ENCODE data around the gene SUPT3H.
A peak's percentile ranks its signal among the peaks of the same experiment; 100 is the strongest.
"Not testable (repeated sequence)": the region's sequence is repeated elsewhere in the genome, so short reads cannot be mapped to it uniquely, and the experiment has no call there.

SUPT3H gene

DNA sequence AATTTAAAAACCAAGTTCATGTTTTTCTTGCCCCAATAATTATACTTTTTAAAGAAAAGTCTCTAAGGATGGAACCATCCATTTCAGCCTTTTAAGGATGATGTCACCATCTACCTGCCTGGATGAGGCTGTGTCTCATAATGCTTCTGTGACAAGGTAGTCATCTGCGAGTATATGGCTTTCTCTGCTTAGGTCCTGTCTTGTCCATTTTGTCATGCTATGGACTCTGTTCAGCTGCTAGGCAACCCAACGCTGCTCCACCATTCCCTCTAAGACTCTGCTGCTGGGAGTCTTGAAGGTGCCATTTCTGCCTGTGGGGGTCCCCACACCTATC lies 509.4 kb downstream of the SUPT3H start:
- Mint-ChIP-seq H3K9me3 (peaks cover 30% of the 10 kb centered on the region), H3K27ac (no peak overlapping the region), H3K27me3 (no peaks in the 10 kb centered on the region), H3K36me3 (ENCODE audit: low read depth) (peaks cover 25% of the 10 kb centered on the region), H3K4me1 (peaks cover 26% of the 10 kb centered on the region), H3K4me3 (no peak overlapping the region)
- peak; percentile 25 for ATAC-seq
- no peak for DNase-seq

GRCh38 chr6:44867571-44868334 lies 510.0 kb downstream of the SUPT3H start:
- ATAC-seq (no peak), DNase-seq (no peak)
- peaks cover 28% of the 10 kb centered on the region for H3K36me3 Mint-ChIP-seq (ENCODE audit: low read depth)
- peaks cover 26% of the 10 kb centered on the region for H3K4me1 Mint-ChIP-seq
- no peaks in the 10 kb centered on the region for H3K27me3 Mint-ChIP-seq
- H3K4me3 Mint-ChIP-seq, result no peak overlapping the region
- peak overlapping the region; percentile 24 for H3K27ac Mint-ChIP-seq
- peaks cover 32% of the 10 kb centered on the region for H3K9me3 Mint-ChIP-seq

GRCh38 chr6:44865184-44865583 lies 512.5 kb downstream of the SUPT3H start:
- Mint-ChIP-seq H3K4me1 (peaks cover 26% of the 10 kb centered on the region), H3K9me3 (peaks cover 32% of the 10 kb centered on the region), H3K36me3 (ENCODE audit: low read depth) (peaks cover 32% of the 10 kb centered on the region)
- not testable (repeated sequence) for DNase-seq, H3K27ac Mint-ChIP-seq, H3K4me3 Mint-ChIP-seq, H3K27me3 Mint-ChIP-seq, ATAC-seq

DNA sequence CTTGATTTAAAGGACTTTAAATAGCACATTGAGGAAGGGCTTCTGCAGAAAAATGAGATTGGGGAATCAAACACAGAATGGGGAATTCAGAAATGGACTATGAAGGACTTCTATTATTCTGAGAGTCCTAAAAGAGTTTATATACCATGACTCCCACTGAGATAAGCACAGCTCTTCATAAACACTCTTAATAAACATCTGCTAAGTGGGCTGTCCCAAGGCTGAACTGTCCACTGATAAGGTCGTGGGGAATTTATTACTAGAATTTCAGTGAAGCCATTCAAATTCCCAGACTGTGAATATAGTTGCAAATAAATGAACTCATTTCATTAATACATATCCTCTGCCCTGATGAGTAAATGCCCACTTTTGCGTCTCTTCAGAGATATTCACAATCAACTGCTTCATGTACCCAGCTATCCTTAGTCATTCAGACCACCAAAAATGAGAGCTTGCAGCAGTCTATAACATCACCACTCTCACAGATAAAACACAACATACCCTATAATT lies 517.8 kb downstream of the SUPT3H start:
- DNase-seq (no peak), ATAC-seq (no peak)
- Mint-ChIP-seq H3K27me3 (no peaks in the 10 kb centered on the region), H3K27ac (no peak overlapping the region), H3K4me3 (no peak overlapping the region), H3K4me1 (peaks cover 27% of the 10 kb centered on the region), H3K9me3 (peaks cover 15% of the 10 kb centered on the region), H3K36me3 (ENCODE audit: low read depth) (peaks cover 19% of the 10 kb centered on the region)

- H3K27ac Mint-ChIP-seq, result no peak overlapping the region
- H3K9me3 Mint-ChIP-seq, result peaks cover 9% of the 10 kb centered on the region
- ATAC-seq (no peak), DNase-seq (no peak)
- H3K4me3 Mint-ChIP-seq, result no peak overlapping the region
- H3K27me3 Mint-ChIP-seq, result no peaks in the 10 kb centered on the region
- H3K4me1 Mint-ChIP-seq, result peaks cover 31% of the 10 kb centered on the region
- H3K36me3 Mint-ChIP-seq (ENCODE audit: low read depth), result peaks cover 14% of the 10 kb centered on the region
These were observed 518.7 kb downstream of the SUPT3H start for GRCh38 chr6:44858998-44859397.

DNA sequence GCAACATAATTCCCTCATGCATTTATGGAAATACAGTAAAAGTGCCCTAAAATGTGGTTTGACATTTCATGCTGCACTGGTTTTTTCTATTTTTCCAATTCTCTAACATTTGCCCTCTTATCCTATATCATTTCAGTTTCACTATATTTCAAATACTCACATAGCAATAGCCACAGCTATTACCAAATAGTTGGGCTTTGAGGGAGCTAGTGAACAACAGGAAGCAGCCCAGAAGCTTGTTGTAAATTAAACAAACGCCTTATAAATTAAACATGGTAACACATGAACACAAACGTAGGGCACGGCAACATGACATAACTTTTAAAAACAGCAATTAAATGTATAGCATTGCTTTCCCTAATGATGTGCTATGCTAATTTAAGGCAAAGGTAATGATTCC lies 521.3 kb downstream of the SUPT3H start:
- Mint-ChIP-seq H3K4me1 (peaks cover 31% of the 10 kb centered on the region), H3K36me3 (ENCODE audit: low read depth) (no peaks in the 10 kb centered on the region), H3K9me3 (no peaks in the 10 kb centered on the region), H3K27me3 (no peaks in the 10 kb centered on the region), H3K4me3 (no peak overlapping the region), H3K27ac (no peak overlapping the region)
- ATAC-seq (no peak), DNase-seq (no peak)

DNA sequence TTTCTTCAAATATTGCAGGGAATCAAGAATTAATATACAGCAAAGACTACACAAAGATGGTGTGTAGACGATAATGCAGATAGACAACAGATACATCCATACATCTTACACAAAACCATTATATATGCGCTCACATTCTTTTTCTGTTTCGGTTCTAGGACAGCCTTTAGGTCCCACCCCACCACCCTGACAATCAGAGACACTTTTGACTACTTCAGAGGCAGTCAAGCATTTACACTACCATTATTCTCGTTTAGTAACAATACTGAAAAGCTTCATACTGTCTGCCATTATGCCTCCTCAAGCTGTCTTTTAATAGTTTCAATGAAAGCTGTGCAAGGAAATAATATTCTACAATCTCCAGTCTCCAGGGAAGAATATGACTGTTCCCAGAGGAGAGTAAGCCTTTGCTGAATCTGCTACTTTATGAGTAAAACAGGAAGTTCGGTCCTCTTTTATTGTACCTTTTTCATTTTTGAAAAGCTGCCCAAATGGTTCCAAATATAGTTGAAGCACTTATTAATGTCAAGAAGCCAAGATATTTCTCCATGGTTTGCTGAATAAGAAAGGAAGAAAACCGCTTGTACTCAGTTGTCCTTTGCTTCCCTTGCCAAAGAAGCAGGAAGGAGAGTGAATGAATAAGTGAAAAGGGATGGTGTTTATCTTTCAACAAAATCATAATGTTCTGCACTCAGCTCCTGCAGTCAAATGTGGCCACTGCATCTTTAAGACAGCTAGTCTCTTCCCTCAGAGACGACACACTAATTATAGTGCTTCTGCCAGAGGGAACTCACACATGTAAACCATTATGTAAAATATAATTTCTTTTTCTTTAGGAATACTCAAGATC lies 521.9 kb downstream of the SUPT3H start:
- Mint-ChIP-seq H3K27ac (no peak overlapping the region), H3K36me3 (ENCODE audit: low read depth) (no peaks in the 10 kb centered on the region), H3K4me1 (peaks cover 31% of the 10 kb centered on the region), H3K27me3 (no peaks in the 10 kb centered on the region), H3K4me3 (no peak overlapping the region), H3K9me3 (no peaks in the 10 kb centered on the region)
- DNase-seq (no peak), ATAC-seq (no peak)

- DNase-seq (no peak), ATAC-seq (no peak)
- no peak overlapping the region for H3K4me3 Mint-ChIP-seq
- no peaks in the 10 kb centered on the region for H3K27me3 Mint-ChIP-seq
- H3K4me1 Mint-ChIP-seq, result peaks cover 33% of the 10 kb centered on the region
- H3K27ac Mint-ChIP-seq, result no peak overlapping the region
- no peaks in the 10 kb centered on the region for H3K9me3 Mint-ChIP-seq
- H3K36me3 Mint-ChIP-seq (ENCODE audit: low read depth), result no peaks in the 10 kb centered on the region
These were observed 522.9 kb downstream of the SUPT3H start for GRCh38 chr6:44854712-44855443.

- DNase-seq (no peak), ATAC-seq (no peak)
- H3K9me3 Mint-ChIP-seq, result no peaks in the 10 kb centered on the region
- no peak overlapping the region for H3K27ac Mint-ChIP-seq
- H3K36me3 Mint-ChIP-seq (ENCODE audit: low read depth), result no peaks in the 10 kb centered on the region
- no peak overlapping the region for H3K4me3 Mint-ChIP-seq
- peaks cover 19% of the 10 kb centered on the region for H3K4me1 Mint-ChIP-seq
- H3K27me3 Mint-ChIP-seq, result no peaks in the 10 kb centered on the region
These were observed 526.6 kb downstream of the SUPT3H start for GRCh38 chr6:44851176-44851575.

GRCh38 chr6:44850312-44850711 lies 527.4 kb downstream of the SUPT3H start:
- Mint-ChIP-seq H3K4me3 (no peak overlapping the region), H3K4me1 (peaks cover 10% of the 10 kb centered on the region), H3K9me3 (no peaks in the 10 kb centered on the region), H3K27ac (no peak overlapping the region), H3K27me3 (no peaks in the 10 kb centered on the region), H3K36me3 (ENCODE audit: low read depth) (no peaks in the 10 kb centered on the region)
- DNase-seq, result no peak
- ATAC-seq, result no peak

GRCh38 chr6:44849806-44850205 lies 527.9 kb downstream of the SUPT3H start:
- no peaks in the 10 kb centered on the region for H3K9me3 Mint-ChIP-seq
- no peak overlapping the region for H3K27ac Mint-ChIP-seq
- no peak overlapping the region for H3K4me3 Mint-ChIP-seq
- ATAC-seq, result no peak
- no peak for DNase-seq
- H3K36me3 Mint-ChIP-seq (ENCODE audit: low read depth), result no peaks in the 10 kb centered on the region
- H3K27me3 Mint-ChIP-seq, result no peaks in the 10 kb centered on the region
- peaks cover 6% of the 10 kb centered on the region for H3K4me1 Mint-ChIP-seq

GRCh38 chr6:44843734-44844133 lies 534.0 kb downstream of the SUPT3H start:
- peaks cover 4% of the 10 kb centered on the region for H3K4me1 Mint-ChIP-seq
- no peaks in the 10 kb centered on the region for H3K27me3 Mint-ChIP-seq
- ATAC-seq (no peak), DNase-seq (no peak)
- no peaks in the 10 kb centered on the region for H3K9me3 Mint-ChIP-seq
- H3K4me3 Mint-ChIP-seq, result no peak overlapping the region
- no peak overlapping the region for H3K27ac Mint-ChIP-seq
- peaks cover 2% of the 10 kb centered on the region for H3K36me3 Mint-ChIP-seq (ENCODE audit: low read depth)

DNA sequence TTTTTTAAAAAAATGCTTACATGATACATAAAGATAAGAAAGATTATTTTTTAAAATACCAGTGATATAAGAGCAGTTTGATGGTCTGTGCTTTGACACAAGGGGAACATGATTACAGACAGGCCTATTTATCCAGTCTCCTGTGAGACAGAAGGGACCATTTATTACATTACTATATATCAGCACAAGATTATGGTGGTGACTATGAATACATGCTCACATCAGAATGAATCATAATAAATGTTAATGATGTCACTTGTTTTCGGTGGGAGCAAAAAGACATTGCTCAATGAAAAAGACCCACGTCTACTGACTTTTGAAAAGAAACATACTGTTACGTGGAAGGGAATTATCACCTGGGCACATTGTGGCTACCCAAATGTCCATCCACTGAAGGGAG lies 535.1 kb downstream of the SUPT3H start:
- no peak for DNase-seq
- H3K9me3 Mint-ChIP-seq, result no peaks in the 10 kb centered on the region

DNA sequence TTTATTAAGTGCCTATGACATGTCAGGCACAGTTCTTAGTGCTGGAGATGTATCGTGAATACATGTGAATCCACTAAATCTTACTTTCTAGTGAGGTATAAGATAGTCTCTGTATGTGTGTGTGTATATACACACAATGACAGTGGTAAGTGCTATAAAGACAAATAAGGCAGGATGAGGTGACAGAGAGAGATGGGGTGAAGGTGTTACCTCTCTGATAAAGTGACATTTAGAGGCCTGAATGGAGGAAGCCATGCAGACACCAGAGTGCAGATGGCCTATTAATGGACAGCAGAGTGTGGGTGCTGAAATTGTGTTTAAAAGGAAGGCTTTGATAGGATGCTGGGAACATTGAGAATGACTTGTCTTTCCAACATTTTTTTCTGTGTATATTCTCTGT lies 535.9 kb downstream of the SUPT3H start:
- H3K36me3 Mint-ChIP-seq (ENCODE audit: low read depth), result peaks cover 2% of the 10 kb centered on the region
- peaks cover 4% of the 10 kb centered on the region for H3K4me1 Mint-ChIP-seq
- no peaks in the 10 kb centered on the region for H3K9me3 Mint-ChIP-seq
- no peaks in the 10 kb centered on the region for H3K27me3 Mint-ChIP-seq
- ATAC-seq (no peak), DNase-seq (no peak)
- H3K4me3 Mint-ChIP-seq, result no peak overlapping the region
- no peak overlapping the region for H3K27ac Mint-ChIP-seq

More for the DNA sequence above, 535.1 kb downstream of the SUPT3H start:
- H3K27me3 Mint-ChIP-seq, result no peaks in the 10 kb centered on the region
- H3K4me1 Mint-ChIP-seq, result peaks cover 4% of the 10 kb centered on the region
- no peak overlapping the region for H3K27ac Mint-ChIP-seq
- H3K4me3 Mint-ChIP-seq, result no peak overlapping the region
- peaks cover 2% of the 10 kb centered on the region for H3K36me3 Mint-ChIP-seq (ENCODE audit: low read depth)
- no peak for ATAC-seq

Data from activated naive CD8-positive, alpha-beta T cell treated with anti-CD3 and anti-CD28 coated beads, Interleukin-2, amount 50 U/mL, for 24 hours (primary cell).